HG02943 (cell line): ENCODE results near the gene IFT80.
A peak's percentile ranks its signal among the peaks of the same experiment; 100 is the strongest.

Experiments
- ATAC-seq: cut with Tn5 transposase; IDR thresholded peaks from one replicate; pipeline ENCODE4 v1.9.1; 2021; ENCODE audit warnings: mild to moderate bottlenecking, low read depth, moderate library complexity; ENCODE audit not compliant: unreplicated experiment

Gene IFT80

GRCh38 chr3:160401291-160402095 is 2.5 kb upstream of the IFT80 start:
- no peak for ATAC-seq

GRCh38 chr3:160400702-160401150 is 1.7 kb upstream of the IFT80 start:
- ATAC-seq, result no peak

GRCh38 chr3:160400030-160400701 is 1.1 kb upstream of the IFT80 start:
- ATAC-seq, result peak; percentile 13

GRCh38 chr3:160398820-160399124 is 253 bp downstream of the IFT80 start:
- ATAC-seq, result peak; percentile 8

GRCh38 chr3:160395297-160395696 is 3.7 kb downstream of the IFT80 start:
- no peak for ATAC-seq

GRCh38 chr3:160394009-160394392 is 5.0 kb downstream of the IFT80 start:
- no peak for ATAC-seq

- no peak for ATAC-seq
Observed at GRCh38 chr3:160393346-160394008, 5.5 kb downstream of the IFT80 start.

GRCh38 chr3:160392798-160393197 is 6.2 kb downstream of the IFT80 start:
- ATAC-seq, result no peak

GRCh38 chr3:160390565-160391138 is 8.4 kb downstream of the IFT80 start:
- ATAC-seq, result no peak

- no peak for ATAC-seq
Observed at GRCh38 chr3:160384639-160385318, 14.2 kb downstream of the IFT80 start.

GRCh38 chr3:160381470-160381869 is 17.6 kb downstream of the IFT80 start:
- ATAC-seq, result no peak

GRCh38 chr3:160379628-160380214 is 19.3 kb downstream of the IFT80 start:
- no peak for ATAC-seq

GRCh38 chr3:160378331-160379109 is 20.5 kb downstream of the IFT80 start:
- no peak for ATAC-seq

GRCh38 chr3:160376681-160377080 is 22.3 kb downstream of the IFT80 start:
- no peak for ATAC-seq

- no peak for ATAC-seq
Observed at GRCh38 chr3:160374925-160375324, 24.1 kb downstream of the IFT80 start.

GRCh38 chr3:160374472-160374871 is 24.6 kb downstream of the IFT80 start:
- no peak for ATAC-seq

- no peak for ATAC-seq
Observed at GRCh38 chr3:160373655-160374054, 25.4 kb downstream of the IFT80 start.

- no peak for ATAC-seq
Observed at GRCh38 chr3:160372780-160373179, 26.2 kb downstream of the IFT80 start.

- no peak for ATAC-seq
Observed at GRCh38 chr3:160370987-160371857, 27.8 kb downstream of the IFT80 start.
